Measurements from ENCODE around the gene ZEB2. TPM values are rescaled to one million over a fixed set of nuclear protein-coding genes. Genes with fewer than 3 reads are reported as not detected.

The ZEB2 gene
- total RNA-seq, 4 donors from 2014 or later: 35.9 to 177 (median 120) TPM

- intact Hi-C loops (cut with DNase I; ENCODE audit: low total_unique reads): no loop called here
- H3K36me3 ChIP-seq: no peaks in the 10 kb centered on the region
- peaks cover 0 to 4% of the 10 kb centered on the region in 2 donors for H3K4me1 ChIP-seq
- TF ChIP-seq, protein P1, sequence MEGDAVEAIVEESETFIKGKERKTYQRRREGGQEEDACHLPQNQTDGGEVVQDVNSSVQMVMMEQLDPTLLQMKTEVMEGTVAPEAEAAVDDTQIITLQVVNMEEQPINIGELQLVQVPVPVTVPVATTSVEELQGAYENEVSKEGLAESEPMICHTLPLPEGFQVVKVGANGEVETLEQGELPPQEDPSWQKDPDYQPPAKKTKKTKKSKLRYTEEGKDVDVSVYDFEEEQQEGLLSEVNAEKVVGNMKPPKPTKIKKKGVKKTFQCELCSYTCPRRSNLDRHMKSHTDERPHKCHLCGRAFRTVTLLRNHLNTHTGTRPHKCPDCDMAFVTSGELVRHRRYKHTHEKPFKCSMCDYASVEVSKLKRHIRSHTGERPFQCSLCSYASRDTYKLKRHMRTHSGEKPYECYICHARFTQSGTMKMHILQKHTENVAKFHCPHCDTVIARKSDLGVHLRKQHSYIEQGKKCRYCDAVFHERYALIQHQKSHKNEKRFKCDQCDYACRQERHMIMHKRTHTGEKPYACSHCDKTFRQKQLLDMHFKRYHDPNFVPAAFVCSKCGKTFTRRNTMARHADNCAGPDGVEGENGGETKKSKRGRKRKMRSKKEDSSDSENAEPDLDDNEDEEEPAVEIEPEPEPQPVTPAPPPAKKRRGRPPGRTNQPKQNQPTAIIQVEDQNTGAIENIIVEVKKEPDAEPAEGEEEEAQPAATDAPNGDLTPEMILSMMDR (IDR thresholded peaks at IDR 0.05): no peak
- TF ChIP-seq POLR2A (IDR thresholded peaks at IDR 0.05): no peak
- H3K9me3 ChIP-seq: no peaks in the 10 kb centered on the region
- no peak for DNase-seq
- H3K27me3 ChIP-seq: no peaks in the 10 kb centered on the region
- no peak overlapping the region for H3K27ac ChIP-seq
- H3K4me3 ChIP-seq: no peak overlapping the region
Measured at GRCh38 chr2:144475569-144476275, 44.2 kb downstream of the ZEB2 start.

DNA sequence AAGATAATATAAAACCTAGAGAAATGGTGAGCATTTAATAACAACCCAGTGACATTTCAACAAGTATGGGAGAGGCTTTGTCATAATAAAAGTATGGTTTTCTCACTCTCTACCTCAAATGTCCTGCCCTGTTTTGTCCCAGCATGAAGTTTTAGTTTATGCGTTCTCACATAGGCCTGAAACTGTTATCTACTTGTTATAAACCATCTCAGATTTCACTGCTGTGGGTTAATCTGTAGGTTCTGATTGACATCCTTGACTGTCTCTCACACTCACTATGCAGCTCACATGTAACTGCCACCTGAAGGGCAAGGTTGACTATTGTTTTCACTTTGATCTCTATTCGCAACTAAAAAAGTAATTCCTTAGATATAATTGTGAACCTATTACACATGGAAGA, 44.9 kb downstream of the ZEB2 start:
- intact Hi-C loops (cut with DNase I; ENCODE audit: low total_unique reads): no loop called here
- no peak for DNase-seq
- Histone ChIP-seq H3K27ac (no peak overlapping the region), H3K4me3 (no peak overlapping the region), H3K4me1 (peaks cover 0 to 4% of the 10 kb centered on the region in 2 donors), H3K36me3 (no peaks in the 10 kb centered on the region), H3K27me3 (no peaks in the 10 kb centered on the region), H3K9me3 (no peaks in the 10 kb centered on the region)
- TF ChIP-seq, protein P1 (IDR thresholded peaks at IDR 0.05): no peak
- no peak for TF ChIP-seq POLR2A (IDR thresholded peaks at IDR 0.05)

DNA sequence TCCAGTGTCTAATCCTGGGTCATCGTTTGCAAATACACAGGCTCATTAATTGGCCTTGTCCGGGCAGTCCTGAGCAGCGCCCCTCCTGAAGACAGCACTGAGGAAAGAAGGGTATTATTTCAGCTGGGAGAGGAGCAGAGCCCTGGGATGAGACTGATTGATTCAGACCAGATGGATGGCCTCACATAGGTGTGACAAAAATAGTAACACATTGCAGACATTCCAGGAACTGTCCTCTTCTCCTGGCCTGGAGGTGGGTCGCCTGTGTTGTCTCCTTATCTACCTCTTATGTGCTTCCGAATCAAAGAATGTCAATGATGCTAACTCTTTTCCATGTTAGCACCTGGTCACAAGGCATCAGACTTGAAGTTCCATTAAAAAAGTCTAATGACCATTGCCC, 45.9 kb downstream of the ZEB2 start:
- intact Hi-C loops (cut with DNase I; ENCODE audit: low total_unique reads): no loop called here
- no peaks in the 10 kb centered on the region for H3K4me1 ChIP-seq
- no peaks in the 10 kb centered on the region for H3K9me3 ChIP-seq
- no peaks in the 10 kb centered on the region for H3K27me3 ChIP-seq
- no peak overlapping the region for H3K27ac ChIP-seq
- no peak for DNase-seq
- TF ChIP-seq, protein P1 (IDR thresholded peaks at IDR 0.05): no peak
- TF ChIP-seq POLR2A (IDR thresholded peaks at IDR 0.05): no peak
- no peak overlapping the region for H3K4me3 ChIP-seq
- no peaks in the 10 kb centered on the region for H3K36me3 ChIP-seq

- Histone ChIP-seq H3K4me3 (no peak overlapping the region), H3K4me1 (no peaks in the 10 kb centered on the region), H3K9me3 (no peaks in the 10 kb centered on the region), H3K27me3 (no peaks in the 10 kb centered on the region), H3K36me3 (no peaks in the 10 kb centered on the region), H3K27ac (no peak overlapping the region)
- intact Hi-C loops (cut with DNase I; ENCODE audit: low total_unique reads): no loop called here
- TF ChIP-seq, protein P1 (IDR thresholded peaks at IDR 0.05): no peak
- DNase-seq: no peak
Measured at GRCh38 chr2:144472911-144473310, 47.0 kb downstream of the ZEB2 start.

GRCh38 chr2:144472046-144472412, 47.9 kb downstream of the ZEB2 start:
- no peak for DNase-seq
- Histone ChIP-seq H3K4me3 (no peak overlapping the region), H3K4me1 (no peaks in the 10 kb centered on the region), H3K9me3 (no peaks in the 10 kb centered on the region), H3K27me3 (no peaks in the 10 kb centered on the region), H3K36me3 (no peaks in the 10 kb centered on the region), H3K27ac (no peak overlapping the region)
- TF ChIP-seq, protein P1 (IDR thresholded peaks at IDR 0.05): no peak
- no peak for TF ChIP-seq POLR2A (IDR thresholded peaks at IDR 0.05)
- intact Hi-C loops (cut with DNase I; ENCODE audit: low total_unique reads): no loop called here

All from uterus (tissue), 4 donors.